NCI-H526 treated with DMSO at 0.1 percent for 48 hours (cell line): ENCODE data around the gene NPVF.
A peak's percentile ranks its signal among the peaks of the same experiment; 100 is the strongest.

Experiments
- DNase-seq: peaks from one replicate; lab custom pipeline; 2025; lab: John Stamatoyannopoulos, UW

The NPVF gene, protein sequence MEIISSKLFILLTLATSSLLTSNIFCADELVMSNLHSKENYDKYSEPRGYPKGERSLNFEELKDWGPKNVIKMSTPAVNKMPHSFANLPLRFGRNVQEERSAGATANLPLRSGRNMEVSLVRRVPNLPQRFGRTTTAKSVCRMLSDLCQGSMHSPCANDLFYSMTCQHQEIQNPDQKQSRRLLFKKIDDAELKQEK

DNA sequence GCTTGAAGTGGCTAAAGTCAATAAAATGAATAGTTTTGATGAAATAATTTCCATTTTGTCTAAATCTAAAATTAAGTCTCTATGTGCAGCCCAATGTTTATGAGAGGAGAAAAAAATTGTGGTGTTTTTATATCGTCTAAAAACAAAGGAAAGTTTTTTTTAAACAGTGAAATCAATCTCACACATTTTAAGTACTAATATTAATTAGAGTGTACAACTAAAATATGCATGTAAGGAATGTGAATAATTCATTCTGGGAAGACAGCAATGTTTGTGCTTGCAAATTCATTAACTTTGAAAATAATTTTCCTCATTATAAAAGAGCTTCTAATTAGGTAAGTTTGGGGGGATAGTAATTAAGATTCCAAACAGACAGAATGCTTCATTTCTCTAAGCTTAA, at the start of gene NPVF:
Gene NPVF (minus strand): TSS at position 101 of the 400 bp plus-strand sequence. CDS start 47 bp downstream, at position 54.
- DNase-seq, result no peak

DNA sequence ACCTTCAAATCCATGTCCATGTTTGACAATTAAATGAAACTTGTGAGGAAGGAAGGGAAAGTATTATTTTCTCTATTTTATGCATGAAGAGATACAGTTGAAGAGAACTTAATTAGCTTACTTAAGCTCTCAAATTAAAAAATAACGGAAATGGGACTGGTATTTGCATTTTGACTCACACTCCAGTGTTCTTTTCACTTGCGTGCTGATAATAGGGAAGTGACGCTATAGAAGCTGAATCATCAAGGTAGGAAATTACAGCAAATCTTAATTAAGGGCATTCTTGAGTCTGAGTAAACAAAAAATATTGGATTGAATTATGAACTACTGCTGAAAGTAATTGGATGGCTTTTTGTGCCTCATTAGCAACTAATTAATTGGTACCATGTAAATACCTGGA, 44.0 kb upstream of the NPVF start:
- DNase-seq, result no peak

DNA sequence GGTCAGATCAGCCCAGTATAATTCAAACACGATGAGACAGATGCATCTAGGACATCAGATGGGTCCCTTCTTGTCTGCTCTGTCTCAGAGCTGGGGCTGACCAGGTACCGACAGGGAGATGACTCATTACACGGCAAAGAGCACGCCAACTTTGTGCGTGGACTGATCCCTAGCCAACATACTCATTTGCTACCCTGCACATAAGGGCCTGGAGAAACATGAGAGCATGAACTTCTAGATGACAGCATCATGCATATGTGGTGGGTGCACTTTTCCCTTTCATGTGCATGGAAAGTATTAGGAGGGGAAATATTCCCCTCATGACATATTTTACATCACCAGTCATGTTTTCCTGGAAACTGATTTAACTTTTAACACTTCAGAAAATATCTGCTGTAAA, 35.1 kb upstream of the NPVF start:
- no peak for DNase-seq

DNA sequence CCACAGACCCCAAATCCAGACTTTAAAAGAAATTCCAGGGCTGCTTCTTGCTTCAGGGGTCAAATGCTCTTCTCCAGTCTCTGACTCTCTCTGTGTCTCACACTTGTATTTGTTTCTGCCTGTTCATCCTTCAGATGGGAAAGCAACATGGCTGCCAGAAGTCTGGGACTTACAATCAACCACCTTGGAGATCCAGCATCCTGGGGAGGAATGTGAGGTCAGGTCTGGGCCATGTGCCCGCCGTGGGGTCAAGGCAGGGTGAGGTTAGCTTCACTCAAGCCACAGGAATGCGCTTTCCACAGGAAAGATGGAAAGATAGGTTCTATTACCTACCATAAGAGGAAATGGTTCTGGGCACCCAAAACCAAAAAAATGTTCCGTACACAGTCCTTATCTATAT, 34.3 kb upstream of the NPVF start:
- no peak for DNase-seq

DNA sequence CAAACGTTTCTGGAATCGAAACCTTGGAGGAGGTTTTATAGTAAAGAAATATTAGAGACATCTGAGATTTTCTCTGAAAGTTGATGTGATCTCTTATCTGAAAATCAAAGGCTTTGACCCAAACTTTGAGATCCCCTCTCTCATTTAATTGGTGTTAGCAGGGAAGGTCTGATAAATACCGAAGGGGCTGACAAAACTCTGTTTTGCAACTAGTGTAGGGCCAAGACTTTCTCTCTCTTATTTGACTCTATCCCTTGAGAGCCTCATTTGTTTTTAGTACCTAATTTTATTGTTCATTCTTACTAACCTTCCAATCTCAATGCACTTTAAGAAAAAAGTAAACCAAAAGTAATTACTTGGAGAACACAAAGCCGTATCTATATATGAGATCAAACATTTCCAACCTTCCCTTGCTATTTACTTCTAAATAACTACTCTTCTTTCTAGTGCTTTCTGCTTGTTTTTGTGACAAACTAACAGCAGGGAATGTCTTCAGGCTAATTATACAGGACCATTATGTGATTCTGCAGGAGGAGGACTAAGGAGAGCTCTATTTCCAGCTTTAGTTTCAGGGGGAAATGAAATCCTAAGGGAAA, 33.4 kb upstream of the NPVF start:
- no peak for DNase-seq

DNA sequence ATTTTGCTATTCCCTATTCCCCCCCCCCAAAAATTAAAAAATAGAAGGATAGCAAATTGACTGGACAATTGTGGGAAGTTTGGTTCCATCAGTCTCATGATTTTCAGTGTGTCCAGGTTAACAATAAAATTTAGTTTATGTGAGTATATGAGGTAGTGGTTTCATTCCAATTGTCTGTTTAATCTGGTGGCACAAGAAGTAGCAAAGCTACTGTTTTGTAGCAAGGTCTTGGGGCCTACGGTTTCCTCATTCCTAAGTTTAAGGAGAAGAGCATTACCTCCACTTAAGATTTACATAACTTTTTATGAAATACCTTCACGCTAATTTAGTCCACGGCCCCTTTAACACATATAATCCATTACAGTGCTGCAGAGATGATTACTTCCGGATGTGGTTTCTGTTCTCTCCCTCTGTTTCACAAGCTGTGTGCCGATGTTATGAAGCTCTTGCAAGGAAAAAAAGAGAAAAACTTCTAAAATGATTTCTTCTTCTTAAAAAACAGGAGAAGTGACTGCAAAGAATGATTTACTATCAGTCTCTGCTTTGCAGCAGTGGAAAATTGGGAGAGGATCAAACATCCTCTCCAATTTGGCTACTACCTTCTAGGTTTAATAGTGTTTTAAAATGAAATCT, 32.7 kb upstream of the NPVF start:
- no peak for DNase-seq

DNA sequence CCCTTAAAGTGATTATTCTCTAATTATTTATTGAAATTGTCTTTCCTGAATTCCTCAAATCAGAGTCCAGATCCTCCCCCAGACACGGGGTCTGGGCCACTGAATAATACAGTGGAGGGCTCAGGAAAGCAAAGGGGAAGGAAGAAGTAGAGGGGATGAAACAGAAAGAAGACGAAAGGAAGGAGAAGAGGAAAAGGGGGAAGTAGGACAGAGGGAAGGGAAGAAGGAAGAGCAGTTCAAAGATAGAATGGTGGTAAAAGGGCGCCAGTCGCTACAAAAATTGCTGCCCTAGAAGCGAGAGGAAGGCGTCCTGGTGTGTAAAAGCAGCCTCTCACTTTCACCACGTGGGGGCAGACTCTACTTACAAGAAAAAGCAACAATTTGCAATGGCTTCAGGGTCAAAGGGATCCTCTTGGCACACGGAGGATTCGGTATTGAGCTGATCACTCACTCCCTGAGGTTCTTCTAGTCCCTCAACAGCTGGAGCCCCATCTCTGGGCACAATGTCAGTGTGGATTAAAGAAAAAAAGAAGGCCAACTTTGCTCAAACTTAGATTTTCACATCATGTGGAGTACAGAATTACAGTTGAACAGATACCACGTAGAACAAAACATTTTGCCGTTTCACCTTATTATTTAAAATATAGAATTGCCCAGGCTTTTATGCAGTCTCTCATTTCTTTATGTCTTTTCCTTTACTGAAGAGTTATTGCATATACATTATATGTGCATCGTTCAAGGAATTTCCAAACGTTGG, 31.4 kb upstream of the NPVF start:
- DNase-seq, result peak; percentile 68

DNA sequence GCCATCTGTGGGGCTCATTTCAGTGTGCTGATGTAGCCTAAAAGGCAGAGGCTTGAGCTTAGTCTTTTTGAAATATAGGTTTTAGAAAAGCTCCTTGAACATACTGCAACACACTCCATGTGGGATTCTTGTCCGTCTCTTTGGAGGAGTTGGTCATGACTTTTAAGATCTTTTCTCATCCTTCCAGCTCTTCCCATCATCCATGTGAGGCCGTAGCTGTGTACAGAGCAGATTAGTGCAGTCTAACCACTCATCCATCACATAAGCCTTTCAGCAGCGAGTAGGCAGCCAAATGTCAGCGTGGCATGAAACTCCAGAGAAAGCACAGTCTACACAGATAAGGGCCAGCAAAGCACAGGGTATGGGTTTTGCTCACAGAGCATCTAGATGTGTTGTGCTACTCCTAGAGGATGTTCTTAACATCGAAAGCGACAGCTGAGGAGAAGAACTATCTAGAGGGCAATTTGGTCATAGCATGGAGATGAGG, 28.1 kb upstream of the NPVF start:
- DNase-seq, result no peak

DNA sequence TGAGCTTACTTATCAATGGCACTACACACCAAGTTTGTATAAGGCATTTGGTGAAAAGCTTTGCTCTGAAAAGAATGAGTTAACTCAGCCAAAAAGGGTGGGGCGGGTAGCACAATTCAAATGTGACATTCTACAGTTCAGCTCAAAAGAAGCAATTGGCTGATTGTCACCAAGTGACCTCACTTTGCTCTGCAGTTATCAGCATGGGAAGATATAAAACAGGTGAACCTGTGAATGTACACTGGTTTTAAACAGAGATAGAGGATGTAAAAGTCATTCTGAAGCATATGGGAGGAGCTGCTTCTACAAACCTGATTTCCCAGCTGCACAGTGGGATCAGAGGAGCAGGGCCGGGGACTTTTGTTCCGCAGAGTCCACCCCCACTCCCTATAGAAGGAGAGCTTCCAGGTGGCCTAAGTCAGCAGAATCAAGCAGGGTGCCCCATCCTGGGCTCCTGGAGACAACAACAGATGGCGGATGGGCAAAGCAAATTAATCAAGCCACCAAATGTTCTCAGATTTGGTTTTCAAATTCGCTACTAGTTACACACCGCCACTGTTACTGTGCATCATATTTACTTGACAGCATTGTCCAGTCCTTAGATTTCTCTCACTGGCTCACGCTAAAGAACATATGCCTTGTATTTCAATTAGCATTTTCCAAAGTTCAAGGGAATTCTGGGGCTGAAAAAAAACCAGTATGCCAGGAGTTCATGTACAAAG, 27.5 kb upstream of the NPVF start:
- DNase-seq, result peak; percentile 43

DNA sequence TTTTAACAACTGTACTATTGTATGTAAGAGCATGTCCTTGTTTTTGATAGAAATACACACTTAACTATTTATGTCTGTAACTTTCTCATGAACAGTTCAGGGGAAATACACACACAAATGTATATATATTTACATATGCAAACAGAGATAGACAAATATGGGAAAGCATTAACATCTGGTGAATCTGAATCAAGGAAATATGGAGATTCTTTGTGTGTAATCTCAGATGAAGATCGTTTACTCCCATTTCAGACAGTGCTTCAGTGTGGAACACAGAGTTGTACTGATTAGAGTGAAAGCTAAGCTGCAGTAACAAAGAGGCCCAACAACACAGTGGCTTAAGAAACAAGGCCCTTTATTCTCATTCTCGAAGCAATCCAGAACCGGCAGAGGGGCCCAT, 26.3 kb upstream of the NPVF start:
- DNase-seq, result peak; percentile 59

DNA sequence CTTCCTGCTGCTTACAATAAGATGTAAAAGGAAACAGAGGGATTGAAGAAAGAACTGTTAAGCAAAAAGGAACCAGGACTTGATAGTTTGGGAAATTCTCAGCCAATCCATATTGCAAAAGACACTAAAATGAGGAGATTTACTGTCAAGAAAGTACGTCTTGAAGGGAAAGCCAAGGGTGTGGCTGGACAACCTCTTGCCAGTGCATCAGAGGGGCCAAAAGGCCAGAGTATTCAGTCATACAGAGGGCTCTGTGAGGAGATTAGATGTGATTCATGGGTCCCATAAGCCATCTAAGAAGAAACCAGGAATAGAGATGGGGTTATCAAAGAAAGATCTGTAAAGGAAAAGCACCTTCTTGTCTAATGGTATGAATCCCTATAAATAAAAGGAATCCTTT, 25.4 kb upstream of the NPVF start:
- no peak for DNase-seq

DNA sequence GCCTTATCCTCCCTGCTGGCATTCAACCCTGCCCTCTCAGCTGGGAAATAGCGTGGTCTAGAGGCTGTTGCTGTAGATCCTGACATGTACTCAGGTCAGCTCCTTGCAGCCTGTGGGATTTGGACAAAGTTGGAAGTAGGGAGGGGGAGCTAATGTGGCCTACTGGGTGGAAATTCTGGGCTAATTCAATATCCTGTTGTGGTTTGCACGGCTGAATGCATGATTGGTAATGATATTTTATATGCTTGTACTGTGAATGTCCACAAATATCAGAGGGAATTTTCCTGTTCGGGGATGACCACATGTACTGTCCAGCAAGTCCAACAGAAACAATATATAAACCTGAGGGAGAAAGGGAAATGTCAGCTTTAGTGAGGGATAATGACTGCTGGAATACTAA, 22.1 kb upstream of the NPVF start:
- DNase-seq, result no peak

DNA sequence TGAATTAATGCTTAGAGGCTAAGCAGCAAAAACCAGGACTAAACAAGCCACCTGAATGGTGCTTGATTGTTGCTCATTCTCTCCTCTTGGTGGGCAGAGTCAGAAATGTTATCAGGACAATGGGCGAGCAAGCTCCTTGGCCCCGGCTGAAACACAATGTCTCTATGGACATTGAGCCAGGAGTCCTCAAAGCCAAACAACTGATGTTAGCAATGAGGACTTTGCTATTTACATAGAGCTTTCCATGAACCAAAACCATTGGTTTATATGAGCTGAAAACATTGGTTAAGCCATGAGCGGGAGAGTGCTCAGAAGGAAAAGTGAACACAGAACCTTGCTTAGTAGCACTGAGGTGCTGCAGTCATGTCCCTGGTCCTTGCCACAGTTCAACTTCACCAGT, 21.5 kb upstream of the NPVF start:
- no peak for DNase-seq

DNA sequence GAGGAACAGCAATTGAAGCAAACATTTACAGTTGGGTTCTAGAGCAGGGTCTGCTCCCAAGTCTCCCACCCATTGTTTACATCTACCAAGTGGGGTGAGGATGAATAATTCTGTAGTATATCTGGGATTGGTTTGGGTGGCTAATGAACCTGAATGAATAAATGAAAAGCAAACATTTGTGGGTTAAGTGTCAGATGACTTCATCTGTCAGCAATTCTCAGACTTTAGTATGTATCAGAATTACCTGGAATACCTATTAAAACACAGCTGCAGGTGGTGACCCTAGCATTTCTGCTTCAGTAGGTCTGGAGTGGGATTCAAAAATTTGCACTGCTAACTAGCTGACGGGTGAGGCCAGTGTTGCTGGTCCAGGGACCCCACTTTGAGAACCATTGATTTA, 18.0 kb upstream of the NPVF start:
- no peak for DNase-seq

DNA sequence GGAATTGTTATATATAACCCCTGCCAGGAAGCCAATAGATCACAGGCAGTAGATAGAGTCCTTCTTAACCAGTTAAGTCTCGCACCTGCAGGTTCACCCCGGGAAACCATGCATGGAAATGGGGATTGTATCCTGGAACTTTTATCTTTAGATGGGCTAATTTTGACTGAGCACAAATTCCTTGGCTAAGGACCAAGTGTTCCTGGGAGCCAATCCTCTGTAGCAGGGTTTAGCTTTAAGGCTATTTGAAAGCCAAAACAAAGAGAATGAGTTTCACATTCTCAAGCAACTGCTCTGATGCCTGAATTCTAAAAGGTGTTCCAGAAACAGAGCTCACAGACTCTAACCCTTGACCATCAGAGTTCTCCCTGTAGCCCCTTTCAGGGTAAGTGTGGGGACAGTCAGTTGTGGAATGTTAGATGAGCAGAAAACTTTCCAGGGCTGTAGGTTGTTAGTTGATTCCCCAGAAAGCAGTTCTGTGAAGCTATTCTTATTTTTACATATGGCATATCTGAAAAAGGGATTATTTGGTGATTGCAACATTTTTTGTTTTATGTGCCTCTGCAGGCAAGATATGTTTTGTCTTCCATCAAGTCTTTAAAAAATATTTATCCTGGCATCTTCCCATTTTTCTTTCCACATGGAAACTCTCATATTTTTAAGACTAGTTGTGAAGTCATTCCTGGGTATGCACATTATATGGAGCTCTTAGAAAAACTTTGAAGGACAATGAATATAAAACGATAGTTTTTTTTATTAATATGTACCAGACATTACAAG, 16.2 kb upstream of the NPVF start:
- DNase-seq, result no peak

DNA sequence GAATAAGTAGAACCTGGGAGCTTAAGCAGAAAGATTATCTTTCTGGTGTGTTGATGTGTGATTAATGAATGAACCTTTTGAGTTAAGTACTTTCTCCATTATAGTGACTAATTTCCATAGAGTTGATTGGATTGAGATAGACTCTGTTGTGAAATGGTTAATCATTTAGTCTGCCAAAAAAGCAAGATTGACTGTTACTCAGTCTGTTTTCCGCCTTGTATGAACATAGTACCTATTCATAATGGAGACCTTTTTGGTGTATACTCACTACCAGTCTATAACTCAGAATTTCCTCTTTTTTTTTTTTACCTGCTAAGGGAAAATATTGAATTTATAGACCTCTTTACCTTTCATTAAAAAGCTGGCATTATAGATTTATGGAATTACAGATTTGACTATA, 14.4 kb upstream of the NPVF start:
- DNase-seq, result no peak

DNA sequence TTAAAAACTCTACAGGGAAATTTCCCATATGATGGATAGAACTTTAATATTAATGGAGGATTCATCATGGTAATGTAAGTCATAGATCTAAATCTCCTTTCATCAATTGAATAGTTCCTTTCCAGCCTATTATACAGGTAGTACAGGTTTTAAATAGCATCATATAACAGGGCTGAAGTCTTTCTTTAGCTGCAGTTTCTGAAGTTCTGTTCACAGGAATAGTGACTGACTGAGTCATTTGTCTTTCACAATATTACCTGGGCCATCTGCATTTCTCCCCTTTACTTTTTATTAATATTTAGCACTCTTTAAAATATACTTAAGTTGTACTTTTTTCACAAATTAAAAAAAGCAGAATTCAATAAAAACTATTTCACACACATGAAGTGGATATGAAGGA, 12.6 kb upstream of the NPVF start:
- no peak for DNase-seq

DNA sequence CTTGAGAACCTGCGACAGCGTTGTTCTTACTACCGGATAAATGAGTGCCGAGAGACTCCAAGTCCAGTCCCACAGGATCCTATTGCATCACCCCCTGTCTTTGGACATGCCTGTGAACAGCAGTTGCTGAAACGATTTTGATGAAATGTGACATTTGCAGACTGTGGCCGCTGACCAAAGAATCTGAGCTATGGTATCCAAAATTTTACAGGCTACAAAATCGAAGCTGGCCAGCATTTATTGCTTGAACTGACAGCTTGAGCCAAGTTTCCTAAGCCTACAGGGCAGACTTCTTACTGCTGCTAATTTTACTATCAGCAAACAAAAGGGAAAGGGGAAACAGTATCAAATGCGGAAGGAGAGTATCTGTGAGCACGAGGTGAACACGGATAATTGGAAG, 12.1 kb upstream of the NPVF start:
- DNase-seq, result no peak

DNA sequence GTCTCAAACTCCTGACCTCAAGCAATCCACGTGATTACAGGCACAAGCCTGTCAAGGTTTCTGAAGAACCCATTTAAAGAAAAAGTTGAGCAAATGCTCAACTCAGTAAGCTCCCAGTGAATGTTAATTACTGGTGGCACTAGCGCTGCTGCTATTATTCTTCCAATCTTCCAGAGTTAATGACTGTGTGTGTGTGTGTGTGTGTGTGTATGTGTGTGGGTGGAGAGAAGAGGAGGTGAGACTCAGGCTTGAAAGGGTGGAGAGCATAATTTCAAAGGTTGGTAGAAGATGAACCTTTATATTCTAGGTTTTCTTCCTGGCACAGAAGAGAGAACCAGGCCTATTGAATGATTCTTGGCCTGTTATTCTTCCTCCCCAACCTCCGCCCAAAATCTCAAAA, 11.6 kb upstream of the NPVF start:
- no peak for DNase-seq

DNA sequence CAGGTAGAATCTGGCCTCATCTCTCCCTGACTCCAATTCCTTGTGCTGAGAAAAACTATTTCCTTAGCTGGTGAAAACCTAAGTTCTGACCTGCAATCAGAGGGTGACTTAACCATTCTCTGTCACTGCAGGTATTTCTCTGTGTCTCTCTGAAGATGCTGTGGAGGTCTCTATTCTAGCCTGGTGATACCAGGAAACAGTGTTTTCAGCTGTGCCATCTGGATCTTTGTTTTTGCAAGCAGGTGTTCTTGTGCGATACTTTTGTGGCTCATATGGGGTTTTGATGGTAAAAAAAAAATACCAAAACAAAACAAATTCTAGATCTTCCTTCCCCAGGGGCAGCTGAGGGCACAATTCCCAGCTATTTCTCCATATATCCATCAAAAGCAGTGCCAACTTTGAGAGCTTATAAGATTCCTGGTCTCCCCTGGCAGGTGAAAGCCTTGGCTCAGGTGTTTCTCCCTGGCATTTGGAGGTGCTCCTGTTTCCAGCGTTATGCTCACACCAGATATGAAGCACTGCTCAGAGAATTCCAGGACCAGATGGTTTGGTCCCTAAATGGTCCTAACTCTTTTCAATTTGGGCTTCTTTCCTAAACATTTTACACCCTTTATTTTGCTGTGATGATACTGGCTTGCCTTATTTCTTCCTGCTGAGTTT, 9.9 kb upstream of the NPVF start:
- DNase-seq, result no peak

DNA sequence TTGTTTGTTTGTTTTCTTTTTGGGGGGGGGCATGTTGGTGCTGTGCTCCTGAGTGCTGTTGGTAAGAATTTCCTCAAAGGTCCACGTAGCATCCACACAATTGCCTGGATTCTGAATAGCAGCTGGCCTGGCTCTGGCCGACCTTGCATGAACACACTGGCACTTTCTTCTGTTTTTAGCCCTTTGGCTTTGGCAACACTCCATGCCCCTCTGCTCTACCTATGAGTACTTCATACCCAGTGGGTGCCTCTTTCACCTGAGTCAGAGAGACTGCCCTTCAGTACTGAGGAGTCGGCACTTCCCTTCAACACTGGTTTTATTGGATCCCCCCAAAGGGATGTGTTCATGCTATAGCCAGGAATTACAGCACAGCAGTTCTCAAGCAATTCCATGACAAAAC, 7.2 kb upstream of the NPVF start:
- DNase-seq, result no peak
